ENCODE measurements around the gene GLP1R. TPM values are rescaled to one million over a fixed set of nuclear protein-coding genes. Genes with fewer than 3 reads are reported as not detected.

GLP1R gene
- total RNA-seq, 2 donors from 2014 or later: not detected

- no peak for ATAC-seq (ENCODE audit: insufficient number of reproducible peaks, low FRiP score, low read depth)
- Histone ChIP-seq H3K27ac (no peak overlapping the region), H3K36me3 (no peaks in the 10 kb centered on the region), H3K4me3 (no peak overlapping the region), H3K4me1 (ENCODE audit: control insufficient read depth in 1 of 2, low read depth in 2 of 2) (no peaks in the 10 kb centered on the region), H3K27me3 (replicated peaks; ENCODE audit: insufficient read depth) (no peaks in the 10 kb centered on the region), H3K9me3 (no peaks in the 10 kb centered on the region)
- no peak for TF ChIP-seq CTCF (IDR thresholded peaks at IDR 0.05)
- DNase-seq (ENCODE audit: low spot score): no peak
Measured at GRCh38 chr6:39137245-39137644, 88.7 kb downstream of the GLP1R start.

Other genes with a start within 250 kb of the GLP1R start
- 10 to 100 TPM; 16.2 to 16.5 TPM for gene SAYSD1, start 66.4 kb downstream of the GLP1R start, total RNA-seq
- 1 to 10 TPM in 1 of 2 donors, under 1 TPM in 1; 0.41 to 8.6 TPM for gene KCNK5, start 180.7 kb downstream of the GLP1R start, total RNA-seq